ENCODE results near the gene RAE1.
"Not testable (repeated sequence)": the region's sequence is repeated elsewhere in the genome, so short reads cannot be mapped to it uniquely, and the experiment has no call there.

Gene RAE1

GRCh38 chr20:57335392-57335791 lies 15.7 kb upstream of the RAE1 start:
- no peak for TF ChIP-seq CTCF (IDR thresholded peaks at IDR 0.05; ENCODE audit: low read depth, low read length, missing control alignments)
- H3K4me3 ChIP-seq (ENCODE audit: low read depth, low read length), result no peak overlapping the region
- no peak for DNase-seq (ENCODE audit: low read depth)

DNA sequence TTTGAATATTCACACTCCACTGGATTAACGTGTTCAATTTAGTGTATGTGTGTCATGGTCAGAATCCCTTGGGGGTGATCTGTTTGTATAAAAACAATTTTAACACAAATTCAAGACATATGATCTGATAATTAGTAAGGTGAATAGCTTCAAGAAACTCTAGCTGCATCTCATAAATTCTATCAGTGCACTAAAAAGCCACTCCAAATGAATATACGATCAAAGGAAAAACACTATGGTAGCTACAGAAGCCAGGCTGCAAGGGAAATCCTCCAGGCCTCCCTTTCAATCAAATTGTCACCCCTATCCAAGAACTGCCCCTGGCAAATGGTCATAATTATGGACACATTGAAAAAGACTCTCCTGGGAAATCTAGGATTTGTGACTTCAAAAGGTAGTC lies 9.4 kb upstream of the RAE1 start:
- DNase-seq (ENCODE audit: low read depth), result no peak
- H3K4me3 ChIP-seq (ENCODE audit: low read depth, low read length), result no peak overlapping the region
- no peak for TF ChIP-seq CTCF (IDR thresholded peaks at IDR 0.05; ENCODE audit: low read depth, low read length, missing control alignments)

GRCh38 chr20:57342829-57343228 lies 8.2 kb upstream of the RAE1 start:
- H3K4me3 ChIP-seq (ENCODE audit: low read depth, low read length), result no peak overlapping the region
- no peak for DNase-seq (ENCODE audit: low read depth)
- TF ChIP-seq CTCF (IDR thresholded peaks at IDR 0.05; ENCODE audit: low read depth, low read length, missing control alignments), result no peak

GRCh38 chr20:57346477-57346876 lies 4.6 kb upstream of the RAE1 start:
- H3K4me3 ChIP-seq (ENCODE audit: low read depth, low read length), result no peak overlapping the region
- peak; percentile 68 for TF ChIP-seq CTCF (IDR thresholded peaks at IDR 0.05; ENCODE audit: low read depth, low read length, missing control alignments)
- peak; percentile 21 for DNase-seq (ENCODE audit: low read depth)

DNA sequence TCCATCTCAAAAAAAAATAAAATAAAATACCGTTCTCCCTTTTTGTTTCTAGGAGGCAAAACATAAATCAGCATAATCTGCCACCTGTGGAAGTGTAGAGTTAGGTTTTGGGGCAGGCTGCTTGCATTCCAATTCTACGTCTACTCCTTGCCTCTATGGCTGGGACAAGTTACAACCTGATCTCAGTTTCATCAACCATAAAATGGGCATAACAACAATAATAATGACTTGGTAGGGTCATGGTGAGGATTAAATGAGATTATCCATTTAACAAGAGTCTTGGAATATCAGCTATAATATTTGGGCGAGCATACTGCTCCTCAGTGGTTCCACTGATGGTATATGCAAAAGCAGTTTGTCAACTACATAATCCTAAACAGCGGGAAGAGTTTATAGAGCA lies 3.7 kb upstream of the RAE1 start:
- no peak for DNase-seq (ENCODE audit: low read depth)
- no peak for TF ChIP-seq CTCF (IDR thresholded peaks at IDR 0.05; ENCODE audit: low read depth, low read length, missing control alignments)
- H3K4me3 ChIP-seq (ENCODE audit: low read depth, low read length), result no peak overlapping the region

GRCh38 chr20:57348200-57348921 lies 2.7 kb upstream of the RAE1 start:
- not testable (repeated sequence) for H3K4me3 ChIP-seq (ENCODE audit: low read depth, low read length); DNase-seq (ENCODE audit: low read depth)

- not testable (repeated sequence) for DNase-seq (ENCODE audit: low read depth); H3K4me3 ChIP-seq (ENCODE audit: low read depth, low read length)
These were observed 2.0 kb upstream of the RAE1 start for GRCh38 chr20:57348922-57349574.

DNA sequence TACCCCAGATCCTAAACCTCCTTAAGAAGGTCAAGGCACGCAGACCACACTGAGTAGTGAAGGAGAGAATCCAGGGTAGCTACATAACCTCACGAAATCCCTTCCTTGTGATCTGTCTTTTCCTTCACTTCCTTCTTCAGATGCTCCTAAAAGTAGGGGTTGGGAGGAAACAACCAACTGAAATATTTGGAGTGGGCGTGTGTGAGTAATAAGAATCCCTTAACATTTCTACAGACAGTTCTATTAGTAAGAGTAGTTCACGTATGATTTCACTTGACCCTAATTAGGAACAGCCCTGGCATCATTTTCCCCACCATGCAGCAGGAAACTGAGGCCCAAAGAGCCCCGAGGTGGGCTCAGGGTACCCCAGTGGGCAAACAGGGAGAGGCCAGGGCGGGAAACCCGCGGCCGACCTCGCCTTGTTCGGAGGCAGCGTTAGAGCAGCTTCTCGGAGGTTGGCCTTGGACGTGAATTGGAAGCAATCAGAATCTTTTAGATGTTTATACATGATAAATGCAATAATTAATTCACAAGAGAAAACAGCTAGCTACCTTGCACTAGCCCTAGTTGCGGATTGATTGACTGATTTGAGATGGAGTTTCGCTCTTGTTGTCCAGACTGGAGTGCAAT lies 859 bp upstream of the RAE1 start:
- no peak for DNase-seq (ENCODE audit: low read depth)
- TF ChIP-seq CTCF (IDR thresholded peaks at IDR 0.05; ENCODE audit: low read depth, low read length, missing control alignments), result no peak
- no peak overlapping the region for H3K4me3 ChIP-seq (ENCODE audit: low read depth, low read length)

- H3K4me3 ChIP-seq (ENCODE audit: low read depth, low read length), result peak overlapping the region; percentile 95
- not testable (repeated sequence) for DNase-seq (ENCODE audit: low read depth)
These were observed 371 bp upstream of the RAE1 start for GRCh38 chr20:57350726-57351041.

Data from GM12864 (cell line).